Panc1 (cell line): ENCODE measurements around the gene SLC44A1. TPM values are rescaled to one million over a fixed set of nuclear protein-coding genes. Genes with fewer than 3 reads are reported as not detected.

Experiments
- ATAC-seq: fragments of 200-7000 bp; cut with Tn5 transposase; 2 replicates; pipeline ENCODE4 v1.9.1; 2020; ENCODE audit warnings: mild to moderate bottlenecking, moderate library complexity
- BruUV-seq: library from RNA; stranded (reverse); fragments of 400-500 nt; replicated peaks from 2 replicates; lab custom pipeline; 2021; lab: Mats Ljungman, UMichigan
- CTCF ChIA-PET: fragments of 300-600 bp; sonication (Branson Sonifier 250); formaldehyde crosslinking; loops from one replicate; lab custom pipeline; 2022; ENCODE audit warnings: antibody characterized with exemption; lab: Charles Lee
- POLR2A ChIA-PET: fragments of 300-600 bp; sonication (Branson Sonifier 250); formaldehyde crosslinking; loops from one replicate; lab custom pipeline; 2022; ENCODE audit warnings: antibody characterized with exemption; lab: Charles Lee
- DNase-seq: peaks from one replicate; pipeline ENCODE4 v3.0.0-alpha.2; 2010; ENCODE audit warnings: low read depth, low spot score
- H3K27ac ChIP-seq: 2 replicates; pipeline ENCODE4 v1.5.1; 2011; ENCODE audit warnings: mild to moderate bottlenecking, low read length, inconsistent platforms
- H3K27me3 ChIP-seq: fragments of 200-500 bp; sonication (Bioruptor generic); 2 replicates; pipeline ENCODE4 v1.6.0; 2014; ENCODE audit warnings: low read length, inconsistent platforms; ENCODE audit not compliant: control insufficient read depth, insufficient read depth
- H3K36me3 ChIP-seq: fragments of 200-500 bp; sonication (Bioruptor generic); 2 replicates; pipeline ENCODE4 v1.5.1; 2014; ENCODE audit warnings: inconsistent platforms, mild to moderate bottlenecking, low read length, moderate library complexity; ENCODE audit not compliant: control insufficient read depth, insufficient read depth
- H3K4me1 ChIP-seq: 2 replicates; pipeline ENCODE4 v1.5.1; 2011; ENCODE audit warnings: inconsistent platforms, mild to moderate bottlenecking, low read length, moderate library complexity; ENCODE audit not compliant: control insufficient read depth, insufficient read depth
- H3K4me3 ChIP-seq, 2 experiments: 2 replicates each; pipeline ENCODE4 v1.5.1; 2011 to 2012; ENCODE audit warnings: low read depth in 2 of 2, low read length in 2 of 2, mild to moderate bottlenecking in 2 of 2, inconsistent platforms in 1 of 2, moderate library complexity in 1 of 2
- H3K9me3 ChIP-seq: fragments of 200-500 bp; sonication (Bioruptor generic); 2 replicates; pipeline ENCODE4 v1.5.1; 2014; ENCODE audit warnings: low read depth, mild to moderate bottlenecking, inconsistent platforms, low read length, moderate library complexity; ENCODE audit not compliant: control insufficient read depth, insufficient read depth
- POLR2AphosphoS5 ChIP-seq: IDR thresholded peaks from 2 replicates; pipeline ENCODE4 v1.6.1; 2012; ENCODE audit warnings: mild to moderate bottlenecking, low read depth, low read length, moderate library complexity
- SIN3A ChIP-seq: IDR thresholded peaks from 2 replicates; pipeline ENCODE4 v1.6.1; 2012; ENCODE audit warnings: low read depth, mild to moderate bottlenecking, low read length, moderate library complexity, borderline replicate concordance; ENCODE audit not compliant: insufficient read depth
- TCF7L2 ChIP-seq: IDR thresholded peaks from 2 replicates; pipeline ENCODE4 v1.6.1; 2011; ENCODE audit warnings: mild to moderate bottlenecking, low read depth, low read length, inconsistent platforms
- in situ Hi-C: cut with HindIII; loops from 2 replicates; pipeline ENCODE4 v1.10.0; 2016; ENCODE audit warnings: low sequenced_read_pairs, low pct_unique_long_range_greater_than_20kb
- intact Hi-C: fragments of 100-400 bp; cut with micrococcal nuclease; formaldehyde crosslinking; loops from one replicate; pipeline ENCODE4 v1.10.0; 2022; ENCODE audit not compliant: unreplicated experiment
- total RNA-seq: library from RNA; stranded (reverse); gene quantifications from one replicate; pipeline ENCODE4 v1.2.1, GENCODE V29; 2021; ENCODE audit not compliant: unreplicated experiment
- TF ChIP-seq, protein P1 (sequence below), 2 experiments: IDR thresholded peaks; 2 replicates each; pipeline ENCODE4 v1.6.1; 2011 to 2012; ENCODE audit warnings: low read depth in 2 of 2, control low read depth in 1 of 2, low read length in 1 of 2, mild to moderate bottlenecking in 1 of 2, moderate library complexity in 1 of 2; ENCODE audit not compliant: insufficient read depth in 1 of 2
- TF ChIP-seq, protein P2 (sequence below): fragments of 450-650 bp; IDR thresholded peaks from 2 replicates; pipeline ENCODE4 v1.5.1; 2017; ENCODE audit warnings: mild to moderate bottlenecking

SLC44A1 gene
- total RNA-seq, 1 experiment from 2014 or later: 8.7 TPM

DNA sequence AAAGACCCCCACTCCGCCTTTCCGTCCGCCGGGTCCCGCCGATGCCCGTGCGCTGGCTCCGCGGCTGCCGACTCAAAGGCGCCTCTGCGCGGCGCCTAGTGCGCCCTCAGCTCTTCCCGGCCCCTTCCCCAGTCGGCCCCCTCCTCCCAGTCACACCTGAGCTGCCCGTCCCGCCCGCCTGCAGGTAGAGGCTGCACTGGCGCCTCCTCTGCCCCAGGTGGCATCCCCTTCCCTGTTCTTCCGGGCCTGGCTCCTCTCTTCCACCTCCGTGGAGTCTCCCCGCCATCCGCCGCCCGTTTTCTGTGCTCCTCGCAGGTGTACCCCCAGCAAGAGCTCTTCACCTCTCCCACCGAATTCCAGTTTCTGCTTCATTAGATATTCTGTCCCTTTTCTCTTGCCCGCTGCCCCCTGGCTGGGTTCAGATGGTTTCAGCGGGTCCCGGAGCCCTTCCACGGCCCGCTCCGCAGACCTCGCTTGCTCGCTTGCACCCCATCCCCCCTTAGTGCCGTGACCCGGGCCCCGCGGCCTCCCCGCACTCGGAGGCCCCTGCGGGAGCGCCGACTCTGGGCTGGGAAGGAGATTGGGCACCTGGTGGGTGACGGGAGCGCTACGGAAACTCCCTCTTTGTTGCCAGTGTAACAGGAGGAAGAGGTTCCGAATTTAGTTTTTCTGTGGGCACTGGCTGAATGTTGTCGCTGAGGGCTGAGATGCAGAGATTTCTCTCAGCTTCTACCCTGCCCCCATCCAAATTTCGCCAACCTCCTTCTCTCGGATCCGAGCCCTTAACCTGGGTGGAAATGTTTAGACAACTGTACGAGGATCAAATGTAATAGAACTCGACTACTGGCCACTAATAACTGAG, 809 bp downstream of the SLC44A1 start:
- intact Hi-C loops (loop anchor here (10.0 kb wide), 1 partner anchor 170 kb away; no protein-coding TSS in a partner anchor), in situ Hi-C loops (no loop called here)
- H3K27me3 ChIP-seq: no peaks in the 10 kb centered on the region; the same call in none of the 2 replicates
- peak overlapping the region; percentile 54 to 61 for H3K4me3 ChIP-seq
- ATAC-seq: peak; percentile 28
- ChIA-PET POLR2A (no interaction called here), CTCF (interaction anchor here (0.7 kb wide), 2 partner anchors 67 to 85 kb away, joined by 3 to 5 read pairs; no protein-coding TSS in a partner anchor)
- no peak overlapping the region; the same call in 1 of the 2 replicates for H3K27ac ChIP-seq
- no peaks in the 10 kb centered on the region for H3K9me3 ChIP-seq
- no peak for TF ChIP-seq SIN3A
- TF ChIP-seq TCF7L2: no peak
- TF ChIP-seq POLR2AphosphoS5: no peak
- TF ChIP-seq, protein P1, sequence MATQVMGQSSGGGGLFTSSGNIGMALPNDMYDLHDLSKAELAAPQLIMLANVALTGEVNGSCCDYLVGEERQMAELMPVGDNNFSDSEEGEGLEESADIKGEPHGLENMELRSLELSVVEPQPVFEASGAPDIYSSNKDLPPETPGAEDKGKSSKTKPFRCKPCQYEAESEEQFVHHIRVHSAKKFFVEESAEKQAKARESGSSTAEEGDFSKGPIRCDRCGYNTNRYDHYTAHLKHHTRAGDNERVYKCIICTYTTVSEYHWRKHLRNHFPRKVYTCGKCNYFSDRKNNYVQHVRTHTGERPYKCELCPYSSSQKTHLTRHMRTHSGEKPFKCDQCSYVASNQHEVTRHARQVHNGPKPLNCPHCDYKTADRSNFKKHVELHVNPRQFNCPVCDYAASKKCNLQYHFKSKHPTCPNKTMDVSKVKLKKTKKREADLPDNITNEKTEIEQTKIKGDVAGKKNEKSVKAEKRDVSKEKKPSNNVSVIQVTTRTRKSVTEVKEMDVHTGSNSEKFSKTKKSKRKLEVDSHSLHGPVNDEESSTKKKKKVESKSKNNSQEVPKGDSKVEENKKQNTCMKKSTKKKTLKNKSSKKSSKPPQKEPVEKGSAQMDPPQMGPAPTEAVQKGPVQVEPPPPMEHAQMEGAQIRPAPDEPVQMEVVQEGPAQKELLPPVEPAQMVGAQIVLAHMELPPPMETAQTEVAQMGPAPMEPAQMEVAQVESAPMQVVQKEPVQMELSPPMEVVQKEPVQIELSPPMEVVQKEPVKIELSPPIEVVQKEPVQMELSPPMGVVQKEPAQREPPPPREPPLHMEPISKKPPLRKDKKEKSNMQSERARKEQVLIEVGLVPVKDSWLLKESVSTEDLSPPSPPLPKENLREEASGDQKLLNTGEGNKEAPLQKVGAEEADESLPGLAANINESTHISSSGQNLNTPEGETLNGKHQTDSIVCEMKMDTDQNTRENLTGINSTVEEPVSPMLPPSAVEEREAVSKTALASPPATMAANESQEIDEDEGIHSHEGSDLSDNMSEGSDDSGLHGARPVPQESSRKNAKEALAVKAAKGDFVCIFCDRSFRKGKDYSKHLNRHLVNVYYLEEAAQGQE (IDR thresholded peaks at IDR 0.05; ENCODE audit: insufficient read depth in 1 of 2, low read depth in 2 of 2, low read length in 1 of 2): no peak
- TF ChIP-seq, protein P2, sequence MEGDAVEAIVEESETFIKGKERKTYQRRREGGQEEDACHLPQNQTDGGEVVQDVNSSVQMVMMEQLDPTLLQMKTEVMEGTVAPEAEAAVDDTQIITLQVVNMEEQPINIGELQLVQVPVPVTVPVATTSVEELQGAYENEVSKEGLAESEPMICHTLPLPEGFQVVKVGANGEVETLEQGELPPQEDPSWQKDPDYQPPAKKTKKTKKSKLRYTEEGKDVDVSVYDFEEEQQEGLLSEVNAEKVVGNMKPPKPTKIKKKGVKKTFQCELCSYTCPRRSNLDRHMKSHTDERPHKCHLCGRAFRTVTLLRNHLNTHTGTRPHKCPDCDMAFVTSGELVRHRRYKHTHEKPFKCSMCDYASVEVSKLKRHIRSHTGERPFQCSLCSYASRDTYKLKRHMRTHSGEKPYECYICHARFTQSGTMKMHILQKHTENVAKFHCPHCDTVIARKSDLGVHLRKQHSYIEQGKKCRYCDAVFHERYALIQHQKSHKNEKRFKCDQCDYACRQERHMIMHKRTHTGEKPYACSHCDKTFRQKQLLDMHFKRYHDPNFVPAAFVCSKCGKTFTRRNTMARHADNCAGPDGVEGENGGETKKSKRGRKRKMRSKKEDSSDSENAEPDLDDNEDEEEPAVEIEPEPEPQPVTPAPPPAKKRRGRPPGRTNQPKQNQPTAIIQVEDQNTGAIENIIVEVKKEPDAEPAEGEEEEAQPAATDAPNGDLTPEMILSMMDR: no peak
- no peak for DNase-seq
- H3K4me1 ChIP-seq: peaks cover 3% of the 10 kb centered on the region; the same call in 1 of the 2 replicates
- H3K36me3 ChIP-seq: no peaks in the 10 kb centered on the region
- BruUV-seq: no TSS peak

DNA sequence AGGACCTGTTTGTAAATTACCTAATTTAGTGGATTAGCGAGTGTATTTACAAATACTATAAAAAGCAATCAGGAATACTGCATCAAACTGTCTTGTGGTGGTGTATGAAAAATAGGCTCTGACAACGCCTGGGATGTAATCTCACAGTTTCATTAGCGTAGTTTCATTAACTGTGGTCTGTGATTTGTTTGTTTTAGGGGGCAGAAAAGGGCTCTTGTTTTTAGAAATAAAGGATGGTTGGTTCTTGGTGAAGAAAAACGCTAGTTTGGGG, 1.4 kb downstream of the SLC44A1 start:
- H3K36me3 ChIP-seq: no peaks in the 10 kb centered on the region
- ATAC-seq (no peak), DNase-seq (no peak)
- H3K4me3 ChIP-seq: peak overlapping the region; percentile 54 to 61
- no peaks in the 10 kb centered on the region for H3K9me3 ChIP-seq
- intact Hi-C loops: loop anchor here (10.0 kb wide), 1 partner anchor 169 kb away; no protein-coding TSS in a partner anchor
- no peak overlapping the region for H3K27ac ChIP-seq
- ChIA-PET POLR2A (no interaction called here), CTCF (no interaction called here)
- TF ChIP-seq, protein P2: no peak
- no peak for TF ChIP-seq POLR2AphosphoS5
- TF ChIP-seq SIN3A: no peak
- TF ChIP-seq, protein P1 (IDR thresholded peaks at IDR 0.05; ENCODE audit: insufficient read depth in 1 of 2, low read depth in 2 of 2, low read length in 1 of 2): no peak
- no peak for TF ChIP-seq TCF7L2
- in situ Hi-C loops: no loop called here
- BruUV-seq: no TSS peak
- H3K27me3 ChIP-seq: no peaks in the 10 kb centered on the region; the same call in none of the 2 replicates
- H3K4me1 ChIP-seq: peaks cover 3% of the 10 kb centered on the region; the same call in 1 of the 2 replicates
